Measurements from ENCODE around the gene JMJD8. TPM values are rescaled to one million over a fixed set of nuclear protein-coding genes. Genes with fewer than 3 reads are reported as not detected.

Gene JMJD8
- total RNA-seq, 4 donors from 2014 or later, result 83.1 to 119 (median 101) TPM

GRCh38 chr16:667113-667779 lies 16.9 kb downstream of the JMJD8 start:
- H3K27ac ChIP-seq, result peak overlapping the region; percentile 86 to 97 (median 94)
- H3K4me1 ChIP-seq, result peaks cover 3 to 29% (median 12%) of the 10 kb centered on the region in 4 donors
- no peak for TF ChIP-seq CTCF (IDR thresholded peaks at IDR 0.05)
- TF ChIP-seq EP300 (IDR thresholded peaks at IDR 0.05), result no peak
- no peak for TF ChIP-seq POLR2A (IDR thresholded peaks at IDR 0.05)
- 82 to 90% methylated on average over 14 to 21 of the region's 22 CpGs for WGBS, 2 donors
- DNase-seq (ENCODE audit: low spot score in 2 of 2), result no peak
- H3K9me3 ChIP-seq, result no peaks in the 10 kb centered on the region
- peaks cover 0 to 33% (median 4%) of the 10 kb centered on the region in 3 donors for H3K36me3 ChIP-seq
- H3K27me3 ChIP-seq, result no peaks in the 10 kb centered on the region
- peak overlapping the region in 1 of 4 donors; percentile 91 for H3K4me3 ChIP-seq

GRCh38 chr16:666572-666971 lies 17.6 kb downstream of the JMJD8 start:
- no peaks in the 10 kb centered on the region for H3K9me3 ChIP-seq
- H3K27me3 ChIP-seq, result no peaks in the 10 kb centered on the region
- H3K27ac ChIP-seq, result no peak overlapping the region
- WGBS, 2 donors, result 81 to 93% methylated on average over 13 of the region's 13 CpGs
- H3K4me1 ChIP-seq, result peaks cover 3 to 29% (median 14%) of the 10 kb centered on the region in 4 donors
- TF ChIP-seq POLR2A (IDR thresholded peaks at IDR 0.05) (no peak), CTCF (IDR thresholded peaks at IDR 0.05) (no peak), EP300 (IDR thresholded peaks at IDR 0.05) (no peak)
- DNase-seq (ENCODE audit: low spot score in 2 of 2), result no peak
- no peak overlapping the region for H3K4me3 ChIP-seq
- peaks cover 0 to 27% (median 4%) of the 10 kb centered on the region in 3 donors for H3K36me3 ChIP-seq

- WGBS, 2 donors, result 93 to 98% methylated on average over 9 to 21 of the region's 21 CpGs
- TF ChIP-seq EP300 (IDR thresholded peaks at IDR 0.05), result no peak
- TF ChIP-seq CTCF (IDR thresholded peaks at IDR 0.05), result no peak
- TF ChIP-seq POLR2A (IDR thresholded peaks at IDR 0.05), result no peak
- no peak for DNase-seq (ENCODE audit: low spot score in 2 of 2)
- no peak overlapping the region for H3K27ac ChIP-seq
- H3K4me1 ChIP-seq, result peaks cover 0 to 23% (median 18%) of the 10 kb centered on the region in 4 donors
- H3K36me3 ChIP-seq, result peaks cover 0 to 21% (median 0%) of the 10 kb centered on the region in 3 donors
- H3K27me3 ChIP-seq, result no peaks in the 10 kb centered on the region
- no peak overlapping the region for H3K4me3 ChIP-seq
- no peaks in the 10 kb centered on the region for H3K9me3 ChIP-seq
These were observed 21.5 kb downstream of the JMJD8 start for GRCh38 chr16:662597-662996.

- no peak overlapping the region for H3K27ac ChIP-seq
These were observed 22.0 kb downstream of the JMJD8 start for GRCh38 chr16:662095-662494.

More at GRCh38 chr16:662095-662494, 22.0 kb downstream of the JMJD8 start:
- peaks cover 0 to 18% (median 14%) of the 10 kb centered on the region in 4 donors for H3K4me1 ChIP-seq
- H3K4me3 ChIP-seq, result no peak overlapping the region
- H3K27me3 ChIP-seq, result no peaks in the 10 kb centered on the region
- WGBS, 2 donors, result 91% methylated on average over 17 of the region's 19 CpGs; no CpG with 5 or more reads in 1 of the 2 donors
- DNase-seq (ENCODE audit: low spot score in 2 of 2), result no peak
- peaks cover 0 to 26% (median 0%) of the 10 kb centered on the region in 3 donors for H3K36me3 ChIP-seq
- TF ChIP-seq EP300 (IDR thresholded peaks at IDR 0.05) (no peak), CTCF (IDR thresholded peaks at IDR 0.05) (no peak), POLR2A (IDR thresholded peaks at IDR 0.05) (no peak)
- H3K9me3 ChIP-seq, result no peaks in the 10 kb centered on the region

Data from tibial nerve (tissue), 4 donors.